GM18907 (cell line): ENCODE data around the gene PRKAB1.

Experiments used
- ATAC-seq: cut with Tn5 transposase; IDR thresholded peaks from one replicate; pipeline ENCODE4 v1.9.1; 2021; ENCODE audit warnings: mild to moderate bottlenecking, moderate library complexity; ENCODE audit not compliant: unreplicated experiment

Gene PRKAB1

GRCh38 chr12:119710965-119711551 is 43.1 kb downstream of the PRKAB1 start:
- no peak for ATAC-seq

- ATAC-seq = no peak
Observed at GRCh38 chr12:119711693-119712092, 43.8 kb downstream of the PRKAB1 start.

DNA sequence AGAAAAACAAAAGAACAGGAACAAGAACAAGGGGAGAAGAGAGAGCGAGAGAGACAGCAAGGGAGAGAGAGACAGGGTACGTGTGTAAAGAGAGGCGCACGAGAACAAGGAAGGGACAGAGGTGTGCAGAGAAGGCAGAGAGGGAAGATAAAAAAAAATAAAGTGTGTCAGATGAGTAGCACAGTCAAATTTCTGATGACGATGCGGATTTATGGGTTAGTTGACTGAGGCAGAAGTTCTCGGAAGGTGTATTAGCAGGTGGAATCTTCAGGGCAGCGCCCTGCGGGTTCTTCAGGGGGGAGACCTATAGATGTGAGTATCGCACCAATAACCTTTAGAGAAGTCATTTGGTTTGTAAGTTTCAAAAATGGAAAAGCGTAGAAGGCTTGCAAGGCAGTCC is 44.8 kb downstream of the PRKAB1 start:
- ATAC-seq = no peak

DNA sequence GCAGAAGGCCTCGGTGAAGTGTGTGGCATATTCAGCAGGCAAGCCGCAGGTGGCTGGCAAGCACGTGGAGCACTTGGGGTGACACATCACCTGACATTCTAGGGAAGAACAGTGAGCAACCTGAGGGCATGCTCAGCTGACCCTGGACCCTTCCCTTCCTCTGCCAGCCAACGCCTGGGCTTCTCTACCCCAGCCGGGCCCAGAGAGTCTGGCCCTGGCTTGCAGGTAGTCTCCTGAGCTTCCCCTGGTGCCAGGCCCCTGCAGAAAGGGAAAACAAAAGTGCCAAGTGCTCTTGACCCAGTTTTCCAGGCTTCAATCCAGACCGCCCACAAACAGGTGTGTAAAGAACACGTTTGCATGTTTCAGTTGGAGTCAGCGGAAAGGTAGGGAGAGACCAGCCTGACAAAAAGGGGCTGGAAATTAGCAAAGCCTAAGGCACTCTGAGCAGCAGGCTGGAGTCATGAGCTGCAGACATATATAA is 45.7 kb downstream of the PRKAB1 start:
- ATAC-seq = no peak

- ATAC-seq = no peak
Observed at GRCh38 chr12:119714614-119715267, 46.8 kb downstream of the PRKAB1 start.

GRCh38 chr12:119715268-119715620 is 47.3 kb downstream of the PRKAB1 start:
- ATAC-seq = no peak

- ATAC-seq = no peak
Observed at GRCh38 chr12:119718141-119718540, 50.2 kb downstream of the PRKAB1 start.

DNA sequence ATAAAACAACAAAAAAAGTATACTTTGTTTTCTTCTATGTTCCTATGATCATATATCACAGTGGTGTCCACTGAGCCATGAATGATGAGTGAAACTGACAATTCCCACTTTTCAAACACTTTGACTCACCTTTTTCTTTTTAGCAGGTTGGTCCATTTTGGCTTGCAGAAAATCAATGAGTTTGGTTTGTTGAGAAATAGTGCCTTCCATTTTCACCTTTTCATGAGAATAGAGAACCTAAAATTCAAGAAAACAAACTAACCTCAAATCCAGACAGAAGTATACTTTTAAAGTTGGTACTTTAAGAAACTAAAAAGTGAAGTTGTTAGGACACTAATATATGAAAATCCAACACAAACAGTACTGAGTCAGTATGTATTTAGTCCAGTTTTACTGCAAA is 52.4 kb downstream of the PRKAB1 start:
- ATAC-seq = no peak

- ATAC-seq = no peak
Observed at GRCh38 chr12:119721306-119721705, 53.4 kb downstream of the PRKAB1 start.

DNA sequence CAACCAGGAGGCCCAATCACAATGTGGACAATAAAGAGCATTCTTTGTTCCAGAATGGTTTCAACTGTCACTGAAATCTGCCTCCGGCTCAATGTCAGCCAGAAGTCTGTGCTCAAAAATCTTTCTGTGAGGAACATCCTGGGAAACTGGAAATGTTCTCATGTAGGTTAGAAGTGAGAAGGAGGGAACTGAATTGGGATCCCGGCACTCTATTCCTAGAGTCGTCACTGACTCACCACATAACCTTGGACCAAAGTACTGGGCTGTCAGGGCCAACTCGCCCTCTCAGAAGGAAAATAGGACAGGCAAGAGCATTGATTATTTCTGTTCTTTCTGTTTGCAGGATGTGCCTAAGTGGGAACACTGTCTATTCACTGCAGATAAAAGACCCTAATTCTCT is 57.6 kb downstream of the PRKAB1 start:
- no peak for ATAC-seq

DNA sequence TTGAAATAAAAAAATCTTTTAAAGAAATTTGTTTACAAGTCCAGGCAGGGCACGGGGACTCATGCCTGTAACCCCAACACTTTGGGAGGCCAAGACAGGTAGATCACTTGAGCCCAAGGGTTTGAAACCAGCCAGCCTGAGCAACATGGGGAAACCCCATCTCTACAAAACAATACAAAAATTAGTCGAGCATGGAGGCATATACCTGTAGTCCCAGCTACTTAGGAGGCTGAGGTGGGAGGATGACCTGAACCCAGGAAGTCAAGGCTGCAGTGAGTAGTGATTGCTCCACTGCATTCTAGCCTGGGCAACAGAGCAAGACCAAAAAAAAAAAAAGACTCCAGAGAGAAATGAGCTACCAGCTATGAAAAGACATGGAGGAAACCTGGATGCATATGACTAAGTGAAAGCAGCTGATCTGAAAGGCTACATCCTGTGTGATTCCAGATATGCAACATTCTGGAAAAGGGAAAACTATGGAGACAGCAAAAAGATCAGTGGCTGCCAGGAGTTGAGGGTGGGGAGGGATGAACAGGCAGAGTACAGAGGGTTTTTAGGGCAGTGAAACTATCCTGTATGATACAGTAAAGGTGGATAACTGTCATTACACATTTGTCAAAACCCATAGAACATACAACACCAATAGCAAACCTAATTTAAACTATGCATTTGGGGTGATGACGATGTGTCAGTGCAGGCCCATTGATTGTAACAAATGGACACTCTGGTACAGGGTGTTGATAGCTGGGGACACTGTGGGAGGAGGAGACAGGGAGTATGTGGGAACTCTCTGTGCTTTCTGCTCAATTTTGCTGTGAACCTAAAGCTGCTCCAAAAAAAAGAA is 59.9 kb downstream of the PRKAB1 start:
- ATAC-seq = no peak

DNA sequence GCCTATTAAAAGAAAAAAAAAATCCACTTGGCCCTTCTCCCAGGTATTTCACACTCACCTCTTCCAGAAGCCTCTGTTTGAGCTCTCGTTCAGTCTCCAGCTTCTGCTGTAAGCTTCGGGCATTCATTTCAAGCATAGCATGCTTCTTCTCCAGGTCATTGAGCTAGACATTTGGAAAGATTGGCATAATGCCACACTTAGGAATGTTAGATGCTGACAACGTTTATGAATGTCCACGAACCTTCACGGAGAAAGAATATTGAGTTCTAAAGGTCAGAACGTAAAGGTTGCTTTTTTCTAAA is 60.5 kb downstream of the PRKAB1 start:
- no peak for ATAC-seq

GRCh38 chr12:119729871-119730270 is 61.9 kb downstream of the PRKAB1 start:
- ATAC-seq = no peak

DNA sequence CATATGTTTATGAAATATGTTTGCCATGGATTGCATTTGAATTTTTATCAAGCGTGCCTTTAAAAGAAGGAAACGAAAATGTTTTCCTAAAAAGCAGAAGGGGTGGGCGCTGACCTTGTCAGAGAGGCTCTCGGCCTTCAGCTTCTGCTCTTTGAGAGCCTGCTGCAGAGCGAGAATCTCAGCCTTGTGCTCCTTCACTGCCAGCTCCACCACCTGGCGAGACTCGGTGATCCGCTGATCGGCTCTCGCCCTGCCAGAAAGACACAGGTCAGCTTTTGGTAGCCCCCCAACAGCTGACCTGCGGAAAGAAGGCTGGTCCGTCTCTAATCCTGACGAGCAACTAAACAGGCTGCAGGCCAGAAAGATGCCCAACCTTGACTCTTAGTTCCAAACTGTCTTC is 62.4 kb downstream of the PRKAB1 start:
- ATAC-seq = no peak
